Left forelimb (tissue), 1 donor: Measurements from ENCODE around the gene SLC39A10.

Experiments used
- DNase-seq: peaks from one replicate; pipeline ENCODE4 v3.0.0-alpha.2; 2018; ENCODE audit warnings: low spot score

SLC39A10 gene, protein sequence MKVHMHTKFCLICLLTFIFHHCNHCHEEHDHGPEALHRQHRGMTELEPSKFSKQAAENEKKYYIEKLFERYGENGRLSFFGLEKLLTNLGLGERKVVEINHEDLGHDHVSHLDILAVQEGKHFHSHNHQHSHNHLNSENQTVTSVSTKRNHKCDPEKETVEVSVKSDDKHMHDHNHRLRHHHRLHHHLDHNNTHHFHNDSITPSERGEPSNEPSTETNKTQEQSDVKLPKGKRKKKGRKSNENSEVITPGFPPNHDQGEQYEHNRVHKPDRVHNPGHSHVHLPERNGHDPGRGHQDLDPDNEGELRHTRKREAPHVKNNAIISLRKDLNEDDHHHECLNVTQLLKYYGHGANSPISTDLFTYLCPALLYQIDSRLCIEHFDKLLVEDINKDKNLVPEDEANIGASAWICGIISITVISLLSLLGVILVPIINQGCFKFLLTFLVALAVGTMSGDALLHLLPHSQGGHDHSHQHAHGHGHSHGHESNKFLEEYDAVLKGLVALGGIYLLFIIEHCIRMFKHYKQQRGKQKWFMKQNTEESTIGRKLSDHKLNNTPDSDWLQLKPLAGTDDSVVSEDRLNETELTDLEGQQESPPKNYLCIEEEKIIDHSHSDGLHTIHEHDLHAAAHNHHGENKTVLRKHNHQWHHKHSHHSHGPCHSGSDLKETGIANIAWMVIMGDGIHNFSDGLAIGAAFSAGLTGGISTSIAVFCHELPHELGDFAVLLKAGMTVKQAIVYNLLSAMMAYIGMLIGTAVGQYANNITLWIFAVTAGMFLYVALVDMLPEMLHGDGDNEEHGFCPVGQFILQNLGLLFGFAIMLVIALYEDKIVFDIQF

DNA sequence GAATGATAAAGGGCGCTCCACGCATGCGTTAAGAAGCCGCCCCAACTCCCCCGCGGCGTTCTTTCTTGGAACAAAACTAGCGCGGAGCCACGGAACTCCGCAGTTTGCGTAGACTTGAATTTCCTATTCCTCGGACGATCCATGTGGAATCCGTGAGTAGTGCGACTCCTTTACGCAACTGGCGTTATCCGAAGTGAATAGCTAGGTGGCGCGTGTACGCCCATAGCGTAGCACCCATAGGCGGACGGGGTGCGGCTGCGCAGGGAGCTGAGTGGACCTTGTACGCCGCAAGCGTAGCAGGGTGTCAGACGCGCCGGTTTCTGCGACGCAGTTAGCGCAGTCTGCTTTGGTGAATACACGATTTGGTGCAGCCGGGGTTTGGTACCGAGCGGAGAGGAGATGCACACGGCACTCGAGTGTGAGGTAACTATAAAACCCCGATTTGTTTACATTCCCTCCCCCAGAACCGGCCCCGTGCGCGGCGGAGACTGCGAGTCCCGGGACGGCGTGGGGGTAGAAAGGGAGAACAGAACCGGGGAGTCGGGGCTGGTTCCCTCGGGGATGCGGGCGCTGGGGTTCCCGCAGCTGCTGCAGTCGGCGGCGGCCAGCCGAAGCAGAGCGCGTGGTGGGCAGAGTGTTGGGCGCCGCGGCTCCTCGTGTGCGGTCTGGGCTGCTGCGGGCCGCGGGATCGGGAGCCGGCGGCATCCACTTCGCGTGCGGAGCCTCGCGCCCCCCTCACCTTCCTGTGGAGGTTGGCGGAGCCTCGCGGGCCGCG is at the start of gene SLC39A10:
Gene SLC39A10, plus strand, starts transcription at position 368 of the 775 bp plus-strand sequence. CDS start 22,817 bp downstream, outside the sequence.
- DNase-seq, result peak; percentile 99

DNA sequence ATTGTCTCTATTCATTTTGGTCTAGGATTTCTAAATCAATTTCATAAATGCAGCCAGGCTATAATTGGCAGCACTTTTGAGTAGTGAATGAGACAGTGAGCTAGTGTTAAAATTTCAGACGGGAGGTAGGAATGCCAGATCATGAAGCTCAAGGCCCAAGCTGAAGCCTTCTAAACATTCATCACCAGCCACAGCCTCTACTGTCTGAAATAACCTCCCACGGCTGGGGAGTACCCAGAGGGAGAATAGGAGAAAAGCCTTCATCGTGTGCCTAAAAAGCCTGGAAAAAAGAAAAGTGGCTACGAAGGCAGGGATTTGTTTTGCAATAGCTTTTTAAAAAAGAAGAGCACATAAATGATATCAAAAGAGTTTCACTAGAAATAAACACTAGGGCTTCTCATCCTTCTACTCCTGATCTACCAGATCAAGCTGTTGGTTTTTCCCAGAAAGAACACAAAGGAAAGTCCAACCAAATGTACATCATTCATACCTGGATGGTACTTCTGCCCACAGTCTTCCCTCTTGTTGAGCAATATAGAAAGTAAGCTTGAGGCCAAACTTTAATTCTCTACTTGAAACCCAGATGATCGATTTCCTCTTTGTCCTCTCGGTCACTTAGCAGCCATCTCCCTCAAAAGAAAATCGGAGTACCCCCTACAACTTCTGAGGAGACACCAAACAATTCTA is 48.1 kb upstream of the SLC39A10 start:
- no peak for DNase-seq

DNA sequence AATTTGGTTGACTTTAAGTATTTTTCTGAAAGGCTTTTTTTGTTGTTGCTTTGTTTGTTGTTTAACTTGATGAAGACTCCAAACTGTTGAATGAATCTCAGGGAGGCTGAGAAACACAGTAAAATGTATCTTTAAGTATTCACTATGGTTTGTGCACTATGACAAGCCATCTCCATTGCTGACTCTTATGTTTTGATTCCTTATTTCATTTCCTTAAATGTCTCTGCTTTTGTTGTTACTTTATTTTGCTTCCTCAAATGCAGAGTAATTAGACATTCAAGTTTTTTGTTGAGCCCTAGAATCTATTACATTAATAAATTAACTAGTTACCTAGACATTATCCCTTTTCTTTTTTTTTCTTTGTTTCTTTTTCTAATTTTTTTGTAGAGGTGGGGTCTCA is 46.3 kb upstream of the SLC39A10 start:
- no peak for DNase-seq

DNA sequence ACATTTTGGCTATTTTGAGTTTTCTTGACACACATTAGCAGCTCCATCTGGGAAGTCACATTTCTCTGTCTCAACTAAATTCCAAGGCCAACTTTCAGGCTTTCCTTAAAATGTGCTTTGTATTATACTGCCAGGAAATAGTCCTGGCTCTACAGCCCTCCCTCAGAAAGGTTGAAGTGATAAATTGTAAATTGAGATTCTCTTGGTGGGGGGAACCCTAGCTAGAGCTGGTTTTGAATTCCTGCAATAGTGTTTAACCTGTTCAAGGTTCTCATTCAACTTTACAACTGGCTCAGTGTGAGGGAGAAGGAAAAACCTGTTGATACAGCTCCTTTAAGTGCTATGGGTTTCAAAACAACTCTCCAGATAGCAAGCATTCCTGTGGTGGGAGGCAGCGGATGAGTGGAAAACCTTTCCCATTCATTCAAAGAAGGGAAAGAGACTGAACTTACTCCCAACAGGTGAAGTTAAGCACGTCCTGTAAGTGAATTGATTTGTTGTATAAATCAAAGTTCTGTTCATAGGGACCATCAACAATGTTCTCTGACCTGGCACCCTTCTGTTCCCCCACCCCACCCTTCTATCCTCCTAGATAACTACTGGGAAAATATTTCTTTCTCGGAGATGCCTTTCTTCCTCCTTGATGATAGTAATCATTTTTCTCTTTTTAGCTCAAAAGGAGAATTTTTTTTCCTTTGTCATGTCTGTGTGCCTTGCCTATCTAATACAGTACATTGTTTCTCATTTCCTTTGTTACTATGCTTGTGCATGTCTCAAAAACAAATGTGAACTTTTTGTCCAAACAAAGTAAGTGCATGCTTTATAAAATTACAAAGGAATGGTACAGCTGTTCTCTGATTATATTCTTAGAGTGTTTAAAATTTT is 44.2 kb upstream of the SLC39A10 start:
- no peak for DNase-seq

DNA sequence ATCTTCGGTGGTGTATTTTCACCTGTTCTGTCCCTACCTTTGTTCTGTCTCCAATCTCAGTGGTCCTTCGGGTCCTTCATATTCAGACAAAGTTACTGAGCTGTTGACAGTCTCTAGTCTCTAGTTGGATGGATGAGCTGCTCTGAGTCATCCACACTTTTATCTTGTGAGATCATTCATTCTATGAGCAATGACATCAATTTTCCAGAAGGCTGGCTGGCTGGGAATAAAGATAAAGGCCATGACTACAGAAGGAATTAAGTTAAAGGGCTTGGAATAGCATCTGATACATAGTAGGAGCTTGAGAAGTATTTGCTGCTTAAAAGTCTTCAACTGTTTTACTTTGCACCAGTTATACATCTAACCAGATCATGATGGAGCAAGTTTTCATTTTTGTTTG is 43.1 kb upstream of the SLC39A10 start:
- DNase-seq, result no peak

DNA sequence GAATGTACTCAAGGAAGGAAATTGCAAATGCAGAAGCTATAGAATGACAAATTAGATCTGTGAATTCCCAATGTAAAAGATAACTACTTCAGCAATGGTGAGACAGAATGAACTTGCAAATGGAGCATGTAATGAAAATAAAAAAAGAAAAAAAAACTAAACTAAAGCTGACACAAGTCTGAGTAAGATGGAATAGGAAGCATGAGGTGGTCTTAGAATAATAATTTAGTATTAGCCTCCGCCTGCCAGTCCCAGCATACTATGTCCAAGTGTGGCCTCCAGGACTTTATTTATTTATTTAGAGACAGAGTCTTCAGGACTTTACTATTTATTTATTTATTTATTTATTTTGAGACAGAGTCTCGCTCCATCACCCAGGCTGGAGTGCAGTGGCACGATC is 37.4 kb upstream of the SLC39A10 start:
- DNase-seq, result no peak

DNA sequence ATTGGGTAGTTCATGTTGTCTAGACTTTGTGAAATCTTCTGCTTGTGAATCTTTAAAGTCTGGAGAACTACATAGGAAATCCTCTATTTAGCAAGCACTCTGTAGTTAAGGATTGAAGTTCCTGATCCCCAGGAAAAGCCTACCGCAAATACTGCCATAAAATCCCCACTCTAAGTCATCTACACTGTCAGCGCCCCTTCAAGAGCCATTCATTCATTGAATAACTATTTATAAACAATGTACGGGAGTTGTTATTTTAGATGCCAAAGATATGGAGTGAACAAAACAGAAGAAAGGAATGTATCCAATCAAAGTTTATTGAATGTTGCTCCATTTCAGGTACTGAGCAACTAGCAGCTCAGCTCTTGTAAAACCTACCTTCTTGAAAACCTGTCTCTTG is 36.5 kb upstream of the SLC39A10 start:
- no peak for DNase-seq

DNA sequence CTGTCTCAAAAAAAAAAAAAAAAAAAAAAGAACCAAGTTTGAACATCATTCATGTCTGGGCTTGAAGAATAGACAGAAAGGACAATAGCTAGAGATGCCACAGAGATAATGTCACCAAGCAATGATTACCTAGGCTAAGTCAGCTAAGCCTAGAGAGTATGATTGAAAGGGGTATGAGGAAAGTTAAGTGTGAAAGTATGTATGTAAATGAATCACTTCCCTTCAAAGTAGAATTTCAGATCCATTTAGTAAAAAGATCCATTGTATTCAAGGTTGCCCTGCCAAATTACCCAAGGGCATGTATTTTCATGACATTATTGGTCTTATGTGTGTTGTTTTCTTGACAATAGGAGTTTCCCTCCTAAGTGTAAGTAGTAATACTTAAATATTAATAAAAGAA is 34.1 kb upstream of the SLC39A10 start:
- no peak for DNase-seq

DNA sequence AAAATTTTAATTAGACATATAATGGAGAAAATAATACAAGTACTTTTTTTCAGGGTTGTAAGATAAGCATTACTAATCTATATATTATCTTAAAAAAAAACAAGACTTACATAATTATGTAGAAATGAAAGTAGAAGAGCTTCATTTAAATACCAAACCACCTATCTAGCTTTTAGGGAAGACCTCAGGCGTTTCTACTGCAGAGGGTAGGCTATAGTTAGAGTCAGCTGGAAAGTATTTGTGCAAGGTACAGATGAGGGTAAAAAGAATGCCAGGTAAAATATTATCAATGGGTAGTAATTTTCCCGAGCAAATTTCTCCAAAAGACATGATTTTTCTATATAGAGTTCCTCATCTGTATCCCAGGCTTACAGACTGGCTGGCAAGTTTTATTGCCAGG is 30.5 kb upstream of the SLC39A10 start:
- no peak for DNase-seq

DNA sequence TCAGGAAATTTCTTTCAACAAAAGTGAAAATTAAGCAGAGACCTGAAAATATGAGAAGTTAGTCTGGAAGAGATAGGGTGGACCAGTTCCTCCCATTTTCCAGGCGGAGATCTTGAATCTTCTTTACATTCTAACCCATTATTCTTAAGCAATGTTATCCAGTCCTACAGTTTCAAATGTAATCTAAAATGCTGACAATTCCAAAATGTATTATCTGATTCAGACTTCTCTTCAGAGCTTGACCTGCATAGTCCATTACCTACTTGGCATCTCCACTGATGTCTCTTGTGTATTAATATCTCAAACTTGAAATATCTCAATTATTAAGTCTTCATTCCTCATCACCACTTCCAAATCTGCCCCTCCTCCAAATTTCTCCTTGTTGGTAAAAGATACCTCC is 28.4 kb upstream of the SLC39A10 start:
- DNase-seq, result no peak

- no peak for DNase-seq
These were observed 24.0 kb upstream of the SLC39A10 start for GRCh38 chr2:195632856-195633572.

DNA sequence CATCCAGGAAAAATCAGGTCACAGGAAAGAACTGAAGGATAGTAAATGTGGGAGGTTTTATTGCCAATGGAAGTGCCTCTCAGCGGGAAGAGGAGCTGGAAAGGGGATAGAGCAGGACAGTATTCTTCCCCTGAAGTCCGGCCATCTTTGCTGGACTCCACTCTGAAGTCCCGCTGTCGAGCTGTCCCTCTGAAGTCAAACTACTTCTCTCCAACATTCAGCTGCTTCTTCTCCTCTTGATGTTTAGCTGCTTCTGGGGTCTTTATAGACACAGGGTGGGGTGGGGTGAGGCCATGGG is 23.5 kb upstream of the SLC39A10 start:
- DNase-seq, result no peak

DNA sequence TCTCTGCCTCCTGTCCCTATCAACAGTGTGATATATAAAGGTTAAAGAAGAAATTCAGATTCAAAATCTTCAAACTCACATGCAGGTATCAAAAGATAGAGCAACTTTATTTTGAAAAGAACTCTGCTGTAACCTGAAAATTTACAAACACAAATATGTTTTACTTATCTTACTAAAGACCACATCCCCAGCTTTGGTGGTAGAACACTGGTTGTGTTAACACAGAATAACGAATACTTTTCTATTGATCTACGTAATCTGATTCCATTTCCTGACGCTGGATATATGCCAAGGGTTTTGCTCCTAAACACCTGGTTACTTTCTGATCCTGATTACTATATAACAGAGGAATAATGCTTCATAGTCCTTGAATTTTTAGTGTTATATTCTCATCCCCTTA is 23.1 kb upstream of the SLC39A10 start:
- no peak for DNase-seq

DNA sequence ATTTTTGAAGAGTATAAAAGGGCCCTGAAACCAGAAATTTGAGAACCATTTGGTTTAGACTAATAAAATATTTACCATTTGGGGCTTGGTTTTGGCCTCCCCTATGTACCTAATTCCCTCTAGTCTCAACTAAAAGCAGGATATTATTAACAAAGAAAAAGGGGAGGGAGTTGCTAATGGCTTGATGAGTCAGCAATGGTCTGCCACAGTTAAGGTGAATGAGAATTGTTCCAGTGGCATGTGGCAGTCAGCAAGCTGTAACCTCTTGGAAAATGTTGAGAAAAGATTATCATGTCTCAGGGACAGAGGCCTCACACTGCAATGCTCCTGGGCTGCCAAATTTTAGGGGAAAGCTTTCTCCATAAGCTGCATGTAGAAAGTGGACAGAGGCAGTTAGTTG is 20.1 kb upstream of the SLC39A10 start:
- DNase-seq, result no peak

- DNase-seq, result no peak
These were observed 18.3 kb upstream of the SLC39A10 start for GRCh38 chr2:195638750-195639149.

GRCh38 chr2:195639238-195639858 is 17.7 kb upstream of the SLC39A10 start:
- no peak for DNase-seq

GRCh38 chr2:195639959-195640358 is 17.1 kb upstream of the SLC39A10 start:
- no peak for DNase-seq

DNA sequence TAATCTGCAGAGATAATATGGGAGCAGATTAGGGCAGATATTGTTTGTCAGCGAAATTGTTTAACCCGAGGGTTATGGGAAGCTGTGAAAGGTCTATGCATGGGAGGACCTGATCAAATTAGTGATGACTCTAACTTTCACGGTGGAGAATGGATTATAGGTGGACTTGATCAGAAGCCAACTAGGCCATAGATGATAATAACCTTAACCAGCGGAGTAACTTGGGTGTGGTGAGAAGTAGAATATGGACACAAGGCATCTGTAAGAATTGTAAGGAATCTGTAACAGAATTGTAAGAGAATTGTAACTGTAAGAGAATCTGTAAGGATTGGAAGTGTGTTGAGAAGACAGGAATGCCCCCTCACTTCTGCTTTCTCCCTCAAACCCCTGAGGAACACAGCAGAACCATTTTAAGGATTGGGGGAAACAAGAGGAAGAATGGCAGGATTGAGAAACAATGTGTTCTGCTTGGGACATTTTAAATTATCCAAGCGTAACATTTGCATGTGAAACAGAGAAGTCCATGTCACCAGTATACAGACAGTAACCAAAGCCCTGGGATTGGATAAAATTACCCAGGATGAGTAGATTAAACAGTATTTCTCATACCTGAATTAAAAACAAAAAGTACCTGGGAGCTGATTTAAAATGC is 14.9 kb upstream of the SLC39A10 start:
- DNase-seq, result no peak

DNA sequence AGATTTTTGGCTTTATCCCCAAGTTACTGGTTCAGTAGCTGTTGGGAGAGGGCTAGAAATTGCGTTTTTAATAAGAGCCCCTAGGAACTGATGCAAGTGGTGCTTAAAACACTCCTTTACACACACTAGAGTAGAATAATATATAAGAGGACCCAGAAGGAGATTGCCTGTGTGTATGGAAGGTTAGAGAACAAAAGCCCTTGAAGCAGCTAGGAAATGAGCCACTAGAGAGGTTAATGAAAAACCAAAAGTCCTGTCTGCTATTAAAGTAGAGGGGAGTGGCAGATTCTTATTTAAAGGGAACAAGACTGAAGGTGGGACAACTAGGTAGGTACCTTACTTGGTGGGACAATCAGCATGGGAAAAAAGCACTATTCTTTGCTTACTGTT is 14.4 kb upstream of the SLC39A10 start:
- DNase-seq, result no peak
